AG09319 (cell line): Measurements from ENCODE around the gene FXYD4.
"Not testable (repeated sequence)": the region's sequence is repeated elsewhere in the genome, so short reads cannot be mapped to it uniquely, and the experiment has no call there.

Source experiments
- DNase-seq: peaks from one replicate; pipeline ENCODE4 v3.0.0-alpha.2; 2010; ENCODE audit warnings: low read depth; ENCODE audit errors: extremely low read depth
- CTCF ChIP-seq: IDR thresholded peaks from 2 replicates; pipeline ENCODE4 v1.5.1; 2011; ENCODE audit warnings: low read depth, mild to moderate bottlenecking, inconsistent platforms, low read length, moderate library complexity

The FXYD4 gene

DNA sequence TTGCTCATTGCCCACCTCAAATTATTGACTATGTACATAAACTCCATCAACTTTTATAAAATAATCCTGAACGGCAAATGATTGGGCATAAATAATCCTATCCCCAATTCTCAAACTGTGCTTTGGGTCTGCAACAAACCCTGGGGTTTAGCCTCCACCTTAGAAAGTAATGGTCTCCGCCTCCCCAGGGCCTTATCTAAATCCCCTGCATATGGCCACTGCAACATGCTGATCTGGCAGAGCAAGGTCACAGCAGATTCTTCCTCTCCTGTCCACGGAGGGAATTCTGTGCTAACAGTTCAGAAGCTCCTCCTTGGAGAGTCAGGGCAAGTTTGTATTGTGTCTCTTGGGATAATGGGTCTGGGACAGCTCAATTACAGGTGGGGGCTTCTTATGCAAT is 18.4 kb downstream of the FXYD4 start:
- no peak for DNase-seq
- no peak for TF ChIP-seq CTCF

GRCh38 chr10:43390333-43390732 is 18.9 kb downstream of the FXYD4 start:
- no peak for DNase-seq
- TF ChIP-seq CTCF, result no peak

- TF ChIP-seq CTCF, result peak; percentile 61
- DNase-seq, result no peak
Observed at GRCh38 chr10:43390759-43391158, 19.3 kb downstream of the FXYD4 start.

DNA sequence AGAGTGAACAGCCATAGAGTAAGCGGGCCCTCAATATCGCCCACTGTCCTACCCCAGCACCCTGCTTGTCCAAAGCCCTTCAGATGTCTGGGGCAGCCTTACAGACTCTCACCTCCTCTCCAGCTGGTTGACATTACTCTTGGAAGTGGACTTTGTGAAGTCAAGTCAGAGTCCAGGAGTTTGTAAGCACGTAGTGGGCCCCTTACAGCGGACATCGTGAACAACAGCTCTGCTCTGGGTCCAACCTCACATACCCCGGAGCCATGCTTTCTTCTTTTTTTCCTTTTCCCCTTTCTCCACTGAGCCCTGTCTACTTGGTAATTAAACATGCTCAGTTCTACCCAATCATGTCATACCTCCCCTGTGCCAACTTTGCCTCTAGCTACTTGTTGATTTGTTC is 20.1 kb downstream of the FXYD4 start:
- DNase-seq, result no peak
- no peak for TF ChIP-seq CTCF

- no peak for DNase-seq
- TF ChIP-seq CTCF, result no peak
Observed at GRCh38 chr10:43392748-43393147, 21.3 kb downstream of the FXYD4 start.

- DNase-seq, result not testable (repeated sequence)
Observed at GRCh38 chr10:43393186-43393585, 21.8 kb downstream of the FXYD4 start.

GRCh38 chr10:43393606-43394360 is 22.3 kb downstream of the FXYD4 start:
- TF ChIP-seq CTCF, result no peak
- no peak for DNase-seq

GRCh38 chr10:43394868-43395267 is 23.4 kb downstream of the FXYD4 start:
- no peak for DNase-seq

More at GRCh38 chr10:43394868-43395267, 23.4 kb downstream of the FXYD4 start:
- TF ChIP-seq CTCF, result no peak
